ENCODE measurements around the gene GPR37. TPM values are rescaled to one million over a fixed set of nuclear protein-coding genes. Genes with fewer than 3 reads are reported as not detected.

The GPR37 gene
- total and polyA plus RNA-seq, 7 donors, result 0.09 to 0.89 (median 0.47) TPM

- Histone ChIP-seq H3K27ac (no peak overlapping the region), H3K4me1 (no peaks in the 10 kb centered on the region), H3K4me3 (no peak overlapping the region), H3K9me3 (no peaks in the 10 kb centered on the region), H3K27me3 (ENCODE audit: insufficient read depth in 3 of 3, low read length in 2 of 3) (no peaks in the 10 kb centered on the region), H3K36me3 (ENCODE audit: insufficient read depth in 1 of 2, low read depth in 1 of 2) (no peaks in the 10 kb centered on the region)
- intact Hi-C loops (cut with DNase I), result loop anchor here (5.0 to 10.0 kb wide), 3 partner anchors 105 to 627 kb away; no protein-coding TSS in a partner anchor
- no peak for TF ChIP-seq CTCF (IDR thresholded peaks at IDR 0.05)
- no peak for DNase-seq
- ATAC-seq, result no peak
Measured at GRCh38 chr7:124779620-124780019, 14.0 kb upstream of the GPR37 start.

- DNase-seq (no peak), ATAC-seq (no peak)
- WGBS, 3 donors, result 43 to 69% (median 51%) methylated on average over 3 of the region's 3 CpGs
- Histone ChIP-seq H3K36me3 (ENCODE audit: insufficient read depth in 1 of 2, low read depth in 1 of 2) (no peaks in the 10 kb centered on the region), H3K9me3 (no peaks in the 10 kb centered on the region), H3K4me3 (no peak overlapping the region), H3K27me3 (ENCODE audit: insufficient read depth in 3 of 3, low read length in 2 of 3) (no peaks in the 10 kb centered on the region), H3K27ac (no peak overlapping the region), H3K4me1 (no peaks in the 10 kb centered on the region)
- no peak for TF ChIP-seq CTCF (IDR thresholded peaks at IDR 0.05)
- intact Hi-C loops (cut with DNase I), result no loop called here
Measured at GRCh38 chr7:124779194-124779593, 13.6 kb upstream of the GPR37 start.

GRCh38 chr7:124777268-124777667 is 11.7 kb upstream of the GPR37 start:
- no peak for ATAC-seq
- WGBS, 3 donors, result 82 to 87% (median 87%) methylated on average over 2 of the region's 2 CpGs
- intact Hi-C loops (cut with DNase I), result no loop called here

GRCh38 chr7:124776153-124776552 is 10.6 kb upstream of the GPR37 start:
- no peak for ATAC-seq
- intact Hi-C loops (cut with DNase I), result no loop called here

More at GRCh38 chr7:124777268-124777667, 11.7 kb upstream of the GPR37 start:
- no peak for DNase-seq
- no peaks in the 10 kb centered on the region for H3K4me1 ChIP-seq
- H3K27ac ChIP-seq, result no peak overlapping the region
- no peaks in the 10 kb centered on the region for H3K36me3 ChIP-seq (ENCODE audit: insufficient read depth in 1 of 2, low read depth in 1 of 2)
- no peak overlapping the region for H3K4me3 ChIP-seq
- H3K27me3 ChIP-seq (ENCODE audit: insufficient read depth in 3 of 3, low read length in 2 of 3), result no peaks in the 10 kb centered on the region
- H3K9me3 ChIP-seq, result no peaks in the 10 kb centered on the region
- no peak for TF ChIP-seq CTCF (IDR thresholded peaks at IDR 0.05)

More at GRCh38 chr7:124776153-124776552, 10.6 kb upstream of the GPR37 start:
- H3K4me3 ChIP-seq, result no peak overlapping the region
- H3K4me1 ChIP-seq, result no peaks in the 10 kb centered on the region
- no peaks in the 10 kb centered on the region for H3K9me3 ChIP-seq
- H3K27ac ChIP-seq, result no peak overlapping the region
- no peak for DNase-seq
- H3K36me3 ChIP-seq (ENCODE audit: insufficient read depth in 1 of 2, low read depth in 1 of 2), result no peaks in the 10 kb centered on the region
- H3K27me3 ChIP-seq (ENCODE audit: insufficient read depth in 3 of 3, low read length in 2 of 3), result no peaks in the 10 kb centered on the region
- 57 to 64% (median 61%) methylated on average over 2 of the region's 2 CpGs for WGBS, 3 donors
- TF ChIP-seq CTCF (IDR thresholded peaks at IDR 0.05), result no peak

Data from psoas muscle (tissue), 8 donors.